Fibroblast of skin of left biceps (primary cell): ENCODE results near the gene SPOPL.

Source experiments
- DNase-seq, 2 experiments: peaks; one replicate each; pipeline ENCODE4 v3.0.0-alpha.2; 2013; ENCODE audit warnings: low read depth in 2 of 2

The SPOPL gene

GRCh38 chr2:138600732-138601457 is 99.3 kb downstream of the SPOPL start:
- DNase-seq: no peak

GRCh38 chr2:138601458-138602165 is 100.0 kb downstream of the SPOPL start:
- no peak for DNase-seq

GRCh38 chr2:138602166-138602460 is 100.5 kb downstream of the SPOPL start:
- no peak for DNase-seq

GRCh38 chr2:138607746-138608145 is 106.2 kb downstream of the SPOPL start:
- DNase-seq: no peak

GRCh38 chr2:138609446-138609845 is 107.9 kb downstream of the SPOPL start:
- no peak for DNase-seq

- DNase-seq: no peak
Observed at GRCh38 chr2:138610201-138610953, 108.8 kb downstream of the SPOPL start.

GRCh38 chr2:138615257-138615656 is 113.7 kb downstream of the SPOPL start:
- DNase-seq: no peak

GRCh38 chr2:138617026-138617425 is 115.5 kb downstream of the SPOPL start:
- no peak for DNase-seq

GRCh38 chr2:138618971-138619370 is 117.4 kb downstream of the SPOPL start:
- DNase-seq: no peak

- no peak for DNase-seq
Observed at GRCh38 chr2:138620431-138620830, 118.9 kb downstream of the SPOPL start.

- DNase-seq: no peak
Observed at GRCh38 chr2:138621139-138621538, 119.6 kb downstream of the SPOPL start.

- DNase-seq: no peak
Observed at GRCh38 chr2:138622613-138623012, 121.0 kb downstream of the SPOPL start.
